ENCODE data around the gene RNPEPL1. TPM values are rescaled to one million over a fixed set of nuclear protein-coding genes. Genes with fewer than 3 reads are reported as not detected.

The RNPEPL1 gene
- total RNA-seq, 1 experiment from 2014 or later: 25.8 TPM

- Histone ChIP-seq H2AFZ (ENCODE audit: low read length) (no peak overlapping the region), H3K4me3 (ENCODE audit: low read length) (no peak overlapping the region), H3K9me2 (replicated peaks; ENCODE audit: low read length) (no peaks in the 10 kb centered on the region), H3K4me1 (ENCODE audit: insufficient read depth, low read length) (peaks cover 11% of the 10 kb centered on the region; the same call in 1 of the 2 replicates), H3K9me3 (ENCODE audit: low read length) (no peaks in the 10 kb centered on the region), H3K4me2 (ENCODE audit: low read length) (no peak overlapping the region), H3F3A (ENCODE audit: low read length, unreplicated experiment) (no peaks in the 10 kb centered on the region), H3K27me3 (ENCODE audit: low read length) (no peaks in the 10 kb centered on the region), H3K36me3 (ENCODE audit: low read depth, low read length) (no peaks in the 10 kb centered on the region), H3K9ac (ENCODE audit: low read length) (no peak overlapping the region), H3K79me2 (ENCODE audit: low read length) (peaks cover 57% of the 10 kb centered on the region), H4K20me1 (ENCODE audit: low read length) (peaks cover 8% of the 10 kb centered on the region; the same call in 1 of the 2 replicates), H3K27ac (ENCODE audit: low read length) (no peak overlapping the region)
- no TSS peak for BruUV-seq (replicated peaks)
- no peak for DNase-seq
- no peak for ATAC-seq
- TF ChIP-seq CTCF (conservative IDR thresholded peaks at IDR 0.05; ENCODE audit: low read depth, low read length) (no peak), EZH2phosphoT487 (IDR thresholded peaks at IDR 0.05; ENCODE audit: borderline replicate concordance, low read length) (no peak), EZH2 (IDR thresholded peaks at IDR 0.05; ENCODE audit: low read length, unreplicated experiment) (no peak)
- intact Hi-C loops (cut with micrococcal nuclease): no loop called here
- ChIA-PET POLR2A (ENCODE audit: unreplicated experiment) (no interaction called here), CTCF (no interaction called here)
These were observed 23.5 kb downstream of the RNPEPL1 start for GRCh38 chr2:240591784-240592183.

GRCh38 chr2:240593026-240593702, 24.9 kb downstream of the RNPEPL1 start:
- Histone ChIP-seq H2AFZ (ENCODE audit: low read length) (no peak overlapping the region), H3K27ac (ENCODE audit: low read length) (no peak overlapping the region), H3K9me2 (replicated peaks; ENCODE audit: low read length) (no peaks in the 10 kb centered on the region), H3K79me2 (ENCODE audit: low read length) (peaks cover 44% of the 10 kb centered on the region), H3K9me3 (ENCODE audit: low read length) (no peaks in the 10 kb centered on the region), H4K20me1 (ENCODE audit: low read length) (peaks cover 4% of the 10 kb centered on the region; the same call in 1 of the 2 replicates), H3K4me1 (ENCODE audit: insufficient read depth, low read length) (peaks cover 4% of the 10 kb centered on the region; the same call in 1 of the 2 replicates), H3K4me3 (ENCODE audit: low read length) (no peak overlapping the region), H3K36me3 (ENCODE audit: low read depth, low read length) (no peaks in the 10 kb centered on the region), H3K27me3 (ENCODE audit: low read length) (no peaks in the 10 kb centered on the region), H3K4me2 (ENCODE audit: low read length) (no peak overlapping the region), H3K9ac (ENCODE audit: low read length) (no peak overlapping the region), H3F3A (ENCODE audit: low read length, unreplicated experiment) (no peaks in the 10 kb centered on the region)
- DNase-seq: no peak
- intact Hi-C loops (cut with micrococcal nuclease): no loop called here
- POLR2A ChIA-PET (ENCODE audit: unreplicated experiment): no interaction called here
- BruUV-seq (replicated peaks): no TSS peak
- CTCF ChIA-PET: no interaction called here
- ATAC-seq: no peak
- TF ChIP-seq CTCF (conservative IDR thresholded peaks at IDR 0.05; ENCODE audit: low read depth, low read length) (no peak), EZH2phosphoT487 (IDR thresholded peaks at IDR 0.05; ENCODE audit: borderline replicate concordance, low read length) (no peak), EZH2 (IDR thresholded peaks at IDR 0.05; ENCODE audit: low read length, unreplicated experiment) (no peak)

GRCh38 chr2:240593703-240594451, 25.6 kb downstream of the RNPEPL1 start:
- no peaks in the 10 kb centered on the region for H3K27me3 ChIP-seq (ENCODE audit: low read length)
- H3K36me3 ChIP-seq (ENCODE audit: low read depth, low read length): no peaks in the 10 kb centered on the region
- TF ChIP-seq EZH2phosphoT487 (IDR thresholded peaks at IDR 0.05; ENCODE audit: borderline replicate concordance, low read length): no peak
- no peak for TF ChIP-seq EZH2 (IDR thresholded peaks at IDR 0.05; ENCODE audit: low read length, unreplicated experiment)
- TF ChIP-seq CTCF (conservative IDR thresholded peaks at IDR 0.05; ENCODE audit: low read depth, low read length): no peak
- no peaks in the 10 kb centered on the region for H3K9me3 ChIP-seq (ENCODE audit: low read length)
- ATAC-seq (no peak), DNase-seq (no peak)
- H2AFZ ChIP-seq (ENCODE audit: low read length): no peak overlapping the region
- no peak overlapping the region for H3K9ac ChIP-seq (ENCODE audit: low read length)
- H3K27ac ChIP-seq (ENCODE audit: low read length): no peak overlapping the region
- H4K20me1 ChIP-seq (ENCODE audit: low read length): no peaks in the 10 kb centered on the region
- intact Hi-C loops (cut with micrococcal nuclease): no loop called here
- no peaks in the 10 kb centered on the region for H3K9me2 ChIP-seq (replicated peaks; ENCODE audit: low read length)
- H3K4me3 ChIP-seq (ENCODE audit: low read length): no peak overlapping the region
- CTCF ChIA-PET: no interaction called here
- H3K79me2 ChIP-seq (ENCODE audit: low read length): peaks cover 36% of the 10 kb centered on the region
- POLR2A ChIA-PET (ENCODE audit: unreplicated experiment): interaction anchor here (0.8 kb wide), 1 partner anchor 29 kb away, joined by 3 read pairs; no protein-coding TSS in a partner anchor
- no TSS peak for BruUV-seq (replicated peaks)
- H3F3A ChIP-seq (ENCODE audit: low read length, unreplicated experiment): no peaks in the 10 kb centered on the region
- no peaks in the 10 kb centered on the region for H3K4me1 ChIP-seq (ENCODE audit: insufficient read depth, low read length)
- H3K4me2 ChIP-seq (ENCODE audit: low read length): no peak overlapping the region

Data from PC-3 (cell line).